HG02798 (cell line): Measurements from ENCODE around the gene SLC12A2.

Experiments
- ATAC-seq: cut with Tn5 transposase; IDR thresholded peaks from one replicate; pipeline ENCODE4 v1.9.1; 2021; ENCODE audit warnings: mild to moderate bottlenecking; ENCODE audit not compliant: unreplicated experiment, poor library complexity

SLC12A2 gene

DNA sequence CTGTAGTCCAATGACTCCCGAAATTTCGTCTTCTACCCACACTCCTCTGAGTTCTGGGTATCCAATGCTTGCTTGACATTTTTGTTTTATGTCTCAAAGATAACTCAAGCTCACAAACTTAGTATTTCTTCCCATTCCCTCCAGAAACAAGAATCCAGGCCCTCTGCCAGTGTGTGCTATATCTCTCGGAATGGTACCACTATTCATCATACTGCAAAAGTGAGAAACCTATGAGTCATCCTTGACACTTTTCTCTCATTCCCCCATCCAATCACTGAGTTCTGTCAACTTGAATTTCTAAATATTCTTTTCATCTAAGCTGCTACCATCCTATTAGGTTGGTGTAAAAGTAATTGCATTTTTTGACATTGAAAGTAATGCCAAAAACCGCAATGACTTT, 9.8 kb downstream of the SLC12A2 start:
- ATAC-seq, result no peak

DNA sequence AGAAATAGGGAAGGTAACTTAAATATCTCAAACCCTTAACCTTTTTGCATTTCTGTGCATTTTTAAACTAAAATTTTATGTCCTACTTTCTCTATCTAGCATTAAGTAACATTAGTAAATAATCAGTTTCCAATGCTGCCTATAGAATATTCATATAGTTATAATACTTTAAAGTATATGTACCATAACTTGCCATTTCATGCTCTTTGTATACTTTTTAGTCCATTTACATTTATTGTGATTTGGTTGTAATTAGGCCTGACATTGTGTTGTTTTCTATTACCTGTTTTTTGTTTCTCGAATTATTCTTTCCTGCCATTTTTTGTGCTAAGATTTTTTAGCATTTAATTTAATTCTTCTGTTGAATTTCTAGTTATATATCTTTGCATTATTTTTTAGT, 13.7 kb downstream of the SLC12A2 start:
- no peak for ATAC-seq

DNA sequence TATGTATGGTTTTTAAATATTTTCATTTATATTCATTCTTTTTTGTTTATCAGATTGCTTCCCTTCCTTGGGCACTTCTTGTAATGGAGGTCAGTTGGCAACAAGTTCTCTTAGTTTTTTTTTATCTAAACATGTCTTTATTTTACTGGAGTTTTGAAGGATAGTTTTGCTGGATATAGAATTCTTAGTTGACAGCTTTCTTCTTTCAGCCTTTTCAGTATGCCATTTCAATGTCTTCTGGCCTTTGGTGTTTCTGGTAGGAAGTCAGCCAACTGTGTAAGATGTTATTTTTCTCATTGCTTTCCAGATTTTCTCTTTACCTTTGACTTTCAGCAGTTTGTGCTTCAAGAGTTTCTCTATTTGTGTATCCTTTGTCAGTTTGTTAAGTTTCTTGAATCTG, 14.2 kb downstream of the SLC12A2 start:
- no peak for ATAC-seq

DNA sequence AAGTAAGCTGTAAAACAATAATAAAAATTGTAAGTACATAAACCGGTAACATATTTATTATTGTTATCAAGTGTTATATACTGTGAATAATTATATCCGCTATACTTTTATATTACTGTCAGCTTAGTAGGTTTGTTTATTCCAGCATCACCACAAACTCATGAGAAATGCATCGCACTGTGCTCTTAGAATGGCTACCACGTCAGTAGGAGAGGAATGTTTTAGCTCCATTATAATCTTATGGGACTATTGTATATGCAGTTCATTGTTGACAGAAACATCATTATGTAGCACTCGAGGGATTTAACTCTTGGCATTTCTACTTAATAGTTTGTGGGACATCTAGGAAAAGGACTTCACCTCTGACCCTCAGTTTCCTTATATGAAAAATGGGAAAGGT, 16.4 kb downstream of the SLC12A2 start:
- no peak for ATAC-seq

DNA sequence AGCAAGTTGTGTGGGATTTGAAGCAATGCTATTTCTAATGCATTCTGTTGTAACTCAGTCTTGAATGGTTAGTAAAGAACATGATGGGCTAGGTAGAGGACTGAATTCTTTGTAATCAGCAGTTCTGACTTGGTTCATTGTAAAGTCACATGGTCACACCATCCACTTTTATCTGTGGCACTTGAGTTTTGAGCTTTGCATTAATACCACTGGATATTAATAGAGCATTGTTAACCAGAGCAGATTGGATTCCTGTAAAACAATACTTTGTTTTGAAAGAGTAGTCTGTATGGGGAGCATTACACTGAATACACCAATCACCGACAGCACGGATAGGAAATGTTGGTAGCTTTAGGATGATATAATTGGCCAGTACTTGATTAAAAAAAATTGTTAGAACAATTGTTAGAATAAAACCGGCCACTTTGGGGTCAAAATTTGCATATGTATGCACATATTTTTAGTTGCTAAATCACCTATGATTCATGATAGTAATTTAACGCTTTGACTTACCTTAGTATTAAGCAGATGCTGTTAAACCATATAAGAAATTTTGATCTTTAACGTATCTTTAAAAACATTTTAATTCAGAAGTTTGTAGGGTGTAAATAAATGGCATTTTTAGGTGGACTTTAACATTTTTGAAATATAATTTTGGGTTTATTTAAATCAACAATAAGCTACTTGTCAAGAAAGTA, 17.4 kb downstream of the SLC12A2 start:
- ATAC-seq, result no peak

DNA sequence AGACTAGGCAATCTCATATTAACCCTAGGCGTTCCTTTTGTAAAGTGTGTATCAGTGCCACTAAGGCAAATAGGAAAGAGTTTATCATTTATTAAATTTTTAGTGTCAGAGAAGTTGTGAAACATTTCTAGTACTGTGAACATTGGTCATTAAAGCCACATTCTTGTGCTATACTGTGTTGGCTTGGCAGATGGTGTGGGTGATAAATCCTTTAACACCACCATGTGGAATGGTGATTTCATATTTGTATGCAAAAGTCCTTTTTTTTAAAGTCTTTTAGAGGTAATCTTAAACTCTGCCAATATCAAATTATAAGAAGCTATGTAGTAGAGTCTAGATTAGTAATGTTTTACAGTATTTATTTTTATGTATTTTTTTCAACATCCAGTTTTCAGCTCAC, 18.1 kb downstream of the SLC12A2 start:
- no peak for ATAC-seq

DNA sequence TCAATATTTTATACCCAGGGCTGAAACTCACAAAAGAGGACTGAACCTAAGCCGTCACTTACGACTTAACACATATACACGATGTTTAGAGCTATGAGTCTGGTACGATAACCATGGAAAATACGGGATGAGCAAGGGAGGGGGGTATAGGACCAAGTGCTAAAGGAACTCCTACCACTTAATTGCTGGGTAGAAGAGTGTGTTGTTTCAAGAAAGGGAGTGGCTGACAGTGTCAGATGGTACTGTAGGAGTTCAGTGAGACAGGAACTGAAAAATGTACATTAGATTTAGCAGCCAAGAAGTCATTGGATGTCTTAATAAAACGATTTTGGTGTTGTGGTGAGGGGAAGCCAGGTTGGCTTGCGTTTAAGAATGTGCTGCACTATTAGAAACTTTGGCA, 21.6 kb downstream of the SLC12A2 start:
- no peak for ATAC-seq

DNA sequence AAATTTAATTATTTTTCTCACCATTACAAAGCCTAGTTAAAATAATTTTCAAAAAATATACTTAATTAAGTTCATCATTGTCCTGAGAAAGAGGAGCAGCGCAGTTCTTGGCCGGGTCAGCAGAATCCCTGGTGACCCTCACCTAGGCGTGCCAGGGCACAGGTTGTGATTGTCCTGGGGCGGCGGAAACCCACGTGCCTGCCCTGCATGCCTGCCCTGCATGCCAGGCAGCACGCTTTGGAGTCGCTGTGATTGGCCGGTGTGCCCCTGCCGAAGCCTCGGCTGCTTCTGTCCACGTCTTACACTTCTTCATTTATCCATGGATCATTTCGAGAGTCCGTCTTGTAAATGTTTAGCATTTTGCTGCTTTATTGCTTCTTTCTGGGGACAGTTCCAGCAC, 25.6 kb downstream of the SLC12A2 start:
- no peak for ATAC-seq

DNA sequence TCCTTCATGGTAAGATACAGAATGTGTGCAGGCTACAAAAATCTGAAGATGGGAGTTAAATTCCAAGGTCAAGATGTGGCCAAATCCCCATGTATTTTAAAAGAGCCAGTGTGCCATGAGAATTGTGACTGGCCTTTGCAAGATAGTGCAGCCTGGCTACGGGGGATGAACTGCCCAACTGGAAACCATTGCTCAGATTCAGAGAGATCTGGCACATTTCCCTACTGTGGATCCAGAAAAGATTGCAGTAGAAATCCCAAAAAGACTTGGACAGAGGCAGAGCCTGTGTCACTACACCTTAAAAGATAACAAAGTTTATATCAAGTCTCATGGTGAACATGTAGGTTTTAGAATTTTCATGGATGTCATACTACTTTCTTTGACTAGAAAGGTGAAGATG, 26.2 kb downstream of the SLC12A2 start:
- ATAC-seq, result no peak

DNA sequence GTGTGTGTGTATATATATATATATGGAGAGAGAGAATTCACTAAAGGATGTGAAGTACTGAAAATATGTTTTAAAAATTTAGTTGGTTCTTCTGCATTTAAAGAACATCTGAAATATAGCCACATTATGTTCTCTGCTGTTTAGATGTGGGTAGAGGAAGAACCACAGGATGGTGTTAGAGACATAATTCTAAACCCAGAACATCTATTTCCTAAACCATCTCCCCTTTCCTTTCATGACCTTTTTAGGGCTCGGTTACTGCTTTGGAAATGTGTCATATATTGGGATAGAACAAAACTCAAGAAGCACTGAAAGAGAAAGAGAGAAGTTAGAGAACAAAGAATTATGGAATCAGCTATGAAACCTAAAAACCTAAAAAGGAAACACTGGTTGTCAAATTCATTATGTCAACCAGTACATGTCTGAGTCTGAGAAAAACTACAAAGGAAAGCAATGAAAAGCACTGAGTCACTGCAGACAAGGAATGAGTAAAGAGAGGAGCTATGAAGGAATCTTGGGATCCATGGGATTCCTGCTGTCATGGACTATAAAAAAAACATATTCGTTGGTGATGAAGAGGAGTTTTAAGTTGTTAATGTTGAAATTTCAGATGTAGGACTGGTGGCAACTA, 28.4 kb downstream of the SLC12A2 start:
- no peak for ATAC-seq

DNA sequence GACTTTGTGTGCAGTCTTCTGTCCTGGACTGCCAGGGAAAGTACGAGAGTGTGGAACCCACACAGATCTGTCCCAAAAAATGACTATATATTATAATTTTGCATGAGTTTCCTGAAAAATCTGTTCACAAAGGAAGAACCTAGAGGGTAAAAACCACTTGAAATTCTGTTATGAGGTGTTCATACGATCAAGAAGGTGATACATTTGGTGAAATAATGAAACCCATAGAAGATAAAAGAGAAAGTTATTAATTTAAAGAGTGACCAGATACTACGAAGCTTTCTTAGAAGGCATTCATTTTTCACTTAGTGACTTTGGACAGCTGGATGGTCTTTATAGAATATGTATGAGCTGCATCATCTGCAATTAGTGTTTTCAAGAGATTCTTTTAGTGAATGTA, 32.9 kb downstream of the SLC12A2 start:
- ATAC-seq, result no peak

DNA sequence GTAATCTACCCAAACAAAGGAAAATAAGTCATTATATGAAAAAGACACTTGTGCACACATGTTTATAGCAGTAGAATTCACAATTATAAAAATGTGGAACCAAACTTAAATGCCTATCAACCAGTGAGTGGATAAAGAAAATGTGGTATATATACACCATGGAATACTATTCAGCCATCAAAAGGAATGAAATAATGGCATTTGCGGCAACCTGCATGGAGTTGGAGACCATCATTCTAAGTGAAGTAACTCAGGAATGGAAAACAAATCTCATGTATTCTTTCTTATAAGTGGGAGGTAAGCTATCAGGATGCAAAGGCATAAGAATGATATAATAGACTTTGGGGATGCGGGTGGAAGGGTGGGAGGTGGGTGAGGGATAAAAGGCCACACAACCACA, 34.6 kb downstream of the SLC12A2 start:
- no peak for ATAC-seq

DNA sequence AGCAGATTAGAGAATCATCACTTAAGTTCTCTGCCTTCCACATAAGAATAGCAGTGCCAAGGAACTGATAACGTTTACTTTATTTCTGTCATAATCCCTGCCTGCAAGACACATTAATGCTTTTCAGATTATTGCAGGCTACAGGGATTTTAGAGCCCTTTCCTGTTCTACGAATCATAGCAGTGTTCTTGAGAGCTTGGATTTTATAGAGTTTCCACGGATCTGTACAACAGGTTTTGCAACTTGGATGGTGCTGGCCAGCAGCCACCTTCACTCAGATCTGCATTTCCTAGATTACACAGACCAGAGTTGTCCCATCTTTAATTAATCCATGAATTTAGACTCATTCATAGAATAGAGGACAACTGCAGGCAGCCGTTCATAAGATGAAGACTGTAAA, 38.1 kb downstream of the SLC12A2 start:
- no peak for ATAC-seq

DNA sequence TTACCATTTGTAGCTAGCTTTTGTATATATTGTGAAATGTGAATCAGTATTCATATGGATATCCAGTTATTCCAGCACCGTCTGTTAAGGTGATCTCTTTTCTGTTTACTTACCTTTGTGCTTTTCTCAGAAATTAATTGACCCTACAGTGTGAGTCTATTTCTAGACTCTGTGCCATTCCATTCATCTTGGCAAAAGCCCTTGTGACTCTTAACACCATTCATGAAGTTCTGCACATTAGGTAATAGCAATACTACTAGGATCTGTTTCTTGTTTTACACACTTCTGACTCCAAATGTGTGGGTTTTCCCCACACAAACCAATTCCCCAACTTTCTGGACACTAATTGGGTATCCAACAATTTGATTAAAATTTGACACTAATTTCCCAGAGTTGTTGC, 40.4 kb downstream of the SLC12A2 start:
- no peak for ATAC-seq

DNA sequence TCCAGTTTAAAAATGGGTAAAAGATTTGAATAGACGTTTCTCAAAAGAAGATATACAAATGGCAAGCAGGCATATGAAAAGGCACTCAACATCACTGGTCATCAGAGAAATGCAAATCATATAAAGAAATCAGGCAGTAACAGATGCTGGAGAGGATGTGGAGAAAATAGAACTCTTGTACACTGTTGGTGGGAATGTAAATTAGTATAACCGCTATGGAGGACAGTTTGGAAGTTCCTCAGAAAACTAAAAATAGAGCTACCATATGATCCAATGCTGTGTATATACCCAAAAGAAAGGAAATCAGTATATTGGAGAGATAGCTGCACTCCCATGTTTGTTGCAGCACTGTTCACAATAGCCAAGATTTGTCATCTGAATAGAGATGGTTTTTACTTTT, 42.7 kb downstream of the SLC12A2 start:
- no peak for ATAC-seq

DNA sequence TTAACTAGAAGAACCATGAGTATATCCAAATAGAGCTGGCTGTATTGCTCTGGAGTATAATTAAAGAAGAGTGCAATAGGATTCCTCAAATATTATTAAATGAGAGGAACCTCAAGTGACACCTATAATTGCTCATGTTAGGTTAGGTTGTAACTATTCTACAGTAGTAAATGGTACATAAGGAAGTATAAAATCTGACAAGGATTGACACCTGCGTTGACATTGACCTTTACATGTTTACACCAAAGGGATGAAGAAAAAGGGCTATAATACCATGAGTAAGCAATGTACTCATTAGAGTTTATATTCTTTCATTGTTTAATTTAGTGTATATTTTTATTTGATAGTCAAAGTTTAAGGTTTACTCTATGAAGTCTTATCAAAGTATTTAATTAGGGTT, 48.9 kb downstream of the SLC12A2 start:
- no peak for ATAC-seq

DNA sequence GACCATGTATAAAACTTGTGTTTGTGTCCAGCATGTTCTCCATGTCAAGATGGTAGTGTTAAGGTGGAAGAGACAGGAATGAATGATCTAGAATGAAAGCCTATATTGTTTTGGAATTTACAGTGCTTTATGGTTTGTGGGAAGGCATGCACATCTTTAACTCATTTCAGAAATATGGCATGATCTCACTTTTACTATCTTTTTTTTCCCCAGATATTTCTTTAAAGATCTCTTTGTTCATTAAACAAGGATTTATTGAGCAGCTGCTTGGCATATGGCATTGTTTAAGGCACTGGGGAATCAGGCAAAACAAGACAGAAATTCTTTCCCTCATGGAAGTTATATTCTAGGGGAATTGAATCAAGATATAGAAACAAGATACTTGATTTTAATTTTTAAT, 51.7 kb downstream of the SLC12A2 start:
- no peak for ATAC-seq

DNA sequence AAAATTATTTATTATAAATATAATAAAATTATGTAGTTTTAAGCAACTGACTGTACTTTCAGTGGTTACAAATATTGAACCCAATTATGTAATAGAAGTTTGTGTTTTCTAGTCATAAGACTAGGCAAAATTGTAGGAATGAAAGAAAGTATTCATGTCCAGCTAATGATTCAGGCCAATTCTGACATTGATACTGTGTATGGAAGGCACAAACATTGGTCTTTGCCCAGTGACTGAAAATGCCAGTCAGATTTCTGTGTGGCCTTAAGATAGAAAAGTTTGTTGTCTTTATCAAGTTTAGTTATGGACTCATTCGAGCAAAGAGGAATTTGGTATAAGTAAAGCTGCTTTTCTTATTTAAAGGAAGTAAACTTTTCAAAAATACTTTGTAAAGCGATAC, 60.3 kb downstream of the SLC12A2 start:
- no peak for ATAC-seq

DNA sequence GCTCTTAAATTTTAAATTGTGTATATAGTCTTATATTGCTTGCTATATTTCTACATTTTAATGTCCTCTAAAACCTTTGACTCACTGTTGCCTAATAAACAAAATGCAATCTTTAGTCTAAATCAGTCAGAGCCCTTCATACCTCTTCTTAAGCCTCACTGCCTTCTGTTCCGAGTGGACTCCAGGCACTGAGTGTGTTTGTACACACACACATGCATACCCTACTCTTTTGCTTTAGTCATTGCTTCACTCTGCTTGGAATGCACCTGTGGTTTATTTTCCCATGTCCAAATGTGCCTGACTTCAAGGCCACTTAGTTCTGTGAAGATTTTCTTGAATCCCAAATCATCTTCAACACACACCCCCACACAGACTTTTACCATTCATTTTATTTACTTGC, 60.9 kb downstream of the SLC12A2 start:
- ATAC-seq, result no peak

DNA sequence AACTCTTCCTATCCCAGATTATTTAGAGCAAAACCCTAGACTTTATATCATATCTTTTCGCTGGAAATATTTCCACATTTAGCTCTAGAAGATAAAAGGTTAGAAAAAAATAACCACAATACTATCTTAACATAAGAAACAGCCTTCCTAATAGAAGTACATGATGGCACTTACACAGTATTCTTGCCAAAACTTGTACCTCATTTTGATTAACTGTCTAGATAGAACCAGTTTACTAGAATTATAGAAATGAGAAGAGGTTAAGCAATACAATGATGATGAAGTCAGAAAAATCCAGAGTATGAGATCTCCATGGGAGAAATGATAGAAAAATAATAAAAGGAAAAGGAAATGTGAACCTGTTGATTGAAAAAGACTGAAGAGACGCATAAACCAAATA, 63.1 kb downstream of the SLC12A2 start:
- no peak for ATAC-seq

DNA sequence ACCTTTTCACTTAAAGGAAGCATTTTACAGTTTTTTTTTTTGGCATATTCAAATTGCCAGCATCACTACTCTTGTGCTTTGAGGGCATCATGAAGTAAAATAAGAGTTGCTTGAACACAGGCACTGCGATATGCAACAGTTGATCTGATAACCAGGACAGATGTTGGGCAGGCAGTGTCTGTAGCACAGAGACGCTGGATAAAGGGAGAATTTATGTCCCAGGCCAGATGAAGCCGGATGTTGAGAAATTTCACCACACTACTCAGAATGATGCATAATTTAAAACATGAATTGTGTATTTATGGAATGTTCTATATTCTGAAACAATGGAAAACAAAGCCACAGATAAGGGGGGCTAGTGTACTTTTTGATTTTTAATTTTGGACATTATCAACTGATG, 71.4 kb downstream of the SLC12A2 start:
- no peak for ATAC-seq

DNA sequence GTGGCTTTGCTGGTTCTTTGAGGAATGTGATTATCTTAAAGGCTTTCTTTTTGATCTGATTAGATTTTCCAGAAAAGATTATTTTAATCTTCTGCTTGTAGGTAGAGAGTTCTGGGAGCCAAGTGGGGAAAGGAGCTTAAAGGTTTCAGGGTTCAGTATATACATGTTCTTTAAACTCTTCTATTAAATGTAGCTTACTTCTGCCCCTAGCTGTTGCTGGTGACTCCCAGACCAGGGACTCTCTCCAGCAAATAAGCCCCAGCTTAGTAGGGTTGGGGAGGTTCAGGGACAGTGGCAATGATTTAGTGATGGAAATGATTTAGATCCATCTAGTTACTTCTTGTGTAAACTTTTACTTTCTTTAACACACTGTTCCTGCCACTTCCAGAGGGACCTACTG, 72.2 kb downstream of the SLC12A2 start:
- no peak for ATAC-seq
